A549 (cell line): ENCODE measurements around the gene POMC. TPM values are rescaled to one million over a fixed set of nuclear protein-coding genes. Genes with fewer than 3 reads are reported as not detected.
"Not testable (repeated sequence)": the region's sequence is repeated elsewhere in the genome, so short reads cannot be mapped to it uniquely, and the experiment has no call there.

Experiments
- ATAC-seq, 2 experiments: fragments of 200-7000 bp in 1 of 2; fragments of >200 bp in 1 of 2; cut with Nextera tagmentation in 1 of 2; cut with Tn5 transposase in 1 of 2; 3 replicates each; pipeline versions ENCODE4 v1.8.0 to v1.9.1; 2018 to 2020; ENCODE audit warnings: mild to moderate bottlenecking in 1 of 2, moderate library complexity in 1 of 2
- CTCF ChIA-PET: fragments of 300-600 bp; sonication (Branson Sonifier 250); formaldehyde crosslinking; extraction: SDS; loops from one replicate; lab custom pipeline; 2021; ENCODE audit warnings: antibody characterized with exemption, inconsistent platforms; lab: Yijun Ruan, JAX
- POLR2A ChIA-PET: fragments of 350-600 bp; formaldehyde crosslinking; extraction: SDS; loops from one replicate; lab custom pipeline; 2021; ENCODE audit warnings: antibody characterized with exemption, inconsistent platforms; lab: Yijun Ruan, JAX
- DNase-seq, 2 experiments: peaks; one replicate each; pipeline versions ENCODE4 v3.0.0 to v3.0.0-alpha.2; 2011 to 2016; ENCODE audit warnings: low read depth in 1 of 2, low spot score in 1 of 2
- FAIRE-seq: peaks from 2 replicates; lab custom pipeline; 2011; peaks lifted over from hg19 to GRCh38; lab: Jason Lieb, UNC
- H3K27ac ChIP-seq, 2 experiments: fragments of >200 bp; sonication (Bioruptor Twin); formaldehyde crosslinking; 3 replicates each; pipeline ENCODE4 v1.5.1; 2016 to 2017
- H3K4me1 ChIP-seq: fragments of >200 bp; sonication (Bioruptor Twin); formaldehyde crosslinking; 3 replicates; pipeline ENCODE4 v1.6.1; 2016
- H3K4me2 ChIP-seq: fragments of >200 bp; sonication (Bioruptor Twin); formaldehyde crosslinking; 3 replicates; pipeline ENCODE4 v1.6.1; 2016
- H3K4me3 ChIP-seq: fragments of >200 bp; sonication (Bioruptor Twin); formaldehyde crosslinking; 3 replicates; pipeline ENCODE4 v1.5.1; 2016
- H3K9me3 ChIP-seq: fragments of >200 bp; sonication (Bioruptor Twin); formaldehyde crosslinking; 3 replicates; pipeline ENCODE4 v1.6.1; 2016
- CBX8 ChIP-seq: fragments of 200-600 bp; sonication (generic); IDR thresholded peaks from 2 replicates; pipeline ENCODE4 v1.6.1; 2016
- CEBPB ChIP-seq, 2 experiments: fragments of >200 bp in 1 of 2; sonication (Bioruptor Twin) in 1 of 2; formaldehyde crosslinking in 1 of 2; IDR thresholded peaks; 2 replicates each; pipeline ENCODE4 v1.6.1; 2012 to 2016
- CHD4 ChIP-seq: fragments of 200-600 bp; sonication (generic); IDR thresholded peaks from 2 replicates; pipeline ENCODE4 v1.6.1; 2016; ENCODE audit warnings: antibody characterized with exemption, mild to moderate bottlenecking, borderline replicate concordance
- CTCF ChIP-seq: fragments of >200 bp; sonication (Bioruptor Twin); formaldehyde crosslinking; IDR thresholded peaks from 3 replicates; pipeline ENCODE4 v1.5.1; 2016
- EP300 ChIP-seq, 2 experiments: fragments of >200 bp; sonication (Bioruptor Twin); formaldehyde crosslinking; IDR thresholded peaks; 2 replicates in 1 of 2; 3 replicates in 1 of 2; pipeline ENCODE4 v1.6.1; 2016 to 2017
- GATA3 ChIP-seq: IDR thresholded peaks from 2 replicates; pipeline ENCODE4 v1.6.1; 2012; ENCODE audit warnings: borderline replicate concordance
- HOXB13 ChIP-seq: fragments of 250-450 bp; sonication (Bioruptor Pico); IDR thresholded peaks from 2 replicates; pipeline ENCODE4 v1.5.0; 2020; ENCODE audit warnings: low read depth, mild to moderate bottlenecking, moderate library complexity
- HOXB5 ChIP-seq: fragments of 250-450 bp; sonication (Bioruptor Pico); IDR thresholded peaks from 2 replicates; pipeline ENCODE4 v1.5.0; 2020; ENCODE audit warnings: mild to moderate bottlenecking, moderate library complexity
- JUN ChIP-seq, 2 experiments: fragments of >200 bp; sonication (Bioruptor Twin); formaldehyde crosslinking; IDR thresholded peaks; 2 replicates in 1 of 2; 3 replicates in 1 of 2; pipeline ENCODE4 v1.6.1; 2016 to 2017
- MAFK ChIP-seq: fragments of 450-650 bp; IDR thresholded peaks from 2 replicates; pipeline ENCODE4 v1.6.1; 2014; ENCODE audit not compliant: partially characterized antibody
- MAZ ChIP-seq: fragments of 150-350 bp; IDR thresholded peaks from 2 replicates; pipeline ENCODE4 v1.6.1; 2014; ENCODE audit warnings: antibody characterized with exemption, low read depth, low read length, borderline replicate concordance
- NR3C1 ChIP-seq: fragments of >200 bp; sonication (Bioruptor Twin); formaldehyde crosslinking; IDR thresholded peaks from 3 replicates; pipeline ENCODE4 v1.6.1; 2017
- PHF8 ChIP-seq: fragments of 200-600 bp; sonication (generic); IDR thresholded peaks from 2 replicates; pipeline ENCODE4 v1.6.1; 2016; ENCODE audit warnings: low read depth, mild to moderate bottlenecking, antibody characterized with exemption, moderate library complexity, borderline replicate concordance
- POLR2AphosphoS2 ChIP-seq: conservative IDR thresholded peaks from 2 replicates; pipeline ENCODE4 v1.6.1; 2012; ENCODE audit warnings: low read length, improper control_type of control experiment, inconsistent platforms
- RARB ChIP-seq: fragments of 250-450 bp; sonication (Bioruptor Pico); IDR thresholded peaks from 2 replicates; pipeline ENCODE4 v1.8.0; 2021; ENCODE audit warnings: mild to moderate bottlenecking, moderate library complexity
- SMC3 ChIP-seq: fragments of >200 bp; sonication (Bioruptor Twin); formaldehyde crosslinking; IDR thresholded peaks from 3 replicates; pipeline ENCODE4 v1.6.1; 2018; ENCODE audit warnings: inconsistent platforms
- TP53 ChIP-seq: fragments of 250-450 bp; sonication (Bioruptor Pico); IDR thresholded peaks from 2 replicates; pipeline ENCODE4 v1.5.0; 2021; ENCODE audit warnings: mild to moderate bottlenecking, moderate library complexity
- USF2 ChIP-seq: fragments of 450-650 bp; IDR thresholded peaks from 2 replicates; pipeline ENCODE4 v1.6.1; 2014; ENCODE audit warnings: antibody characterized with exemption
- ZFP36 ChIP-seq: fragments of 450-650 bp; IDR thresholded peaks from 2 replicates; pipeline ENCODE4 v1.6.1; 2014; ENCODE audit warnings: borderline replicate concordance; ENCODE audit not compliant: partially characterized antibody
- ZNF302 ChIP-seq: fragments of 250-450 bp; sonication (Bioruptor Pico); IDR thresholded peaks from 2 replicates; pipeline ENCODE4 v1.9.0; 2021; ENCODE audit warnings: inconsistent platforms, mild to moderate bottlenecking, moderate library complexity
- WGBS: methylation state at CpG from one replicate; pipeline ENCODE4 v1.1.6; 2017; ENCODE audit errors: missing lambda C conversion rate; 5-methylcytosine and 5-hydroxymethylcytosine counted together
- polyA plus RNA-seq, 4 experiments: library from polyadenylated mRNA; depleted of rRNA in 3 of 4; stranded (reverse); fragments of >200 nt; fragmentation: RNase III in 1 of 4; extraction: RNeasy Plus Mini Kit Qiagen cat#74134 plus additional on column Dnase treatment in 1 of 4; gene quantifications; 2 replicates in 3 of 4; 3 replicates in 1 of 4; pipeline ENCODE4 v1.2.3, GENCODE V29; 2011 to 2017
- TF ChIP-seq, protein P1 (sequence below): fragments of >200 bp; sonication (Bioruptor Twin); formaldehyde crosslinking; IDR thresholded peaks from 2 replicates; pipeline ENCODE4 v1.6.1; 2016
- TF ChIP-seq, protein P2 (sequence below): IDR thresholded peaks from 2 replicates; pipeline ENCODE4 v1.6.1; 2012
- TF ChIP-seq, protein P3 (sequence below): fragments of 200-600 bp; sonication (generic); IDR thresholded peaks from 2 replicates; pipeline ENCODE4 v1.6.1; 2016; ENCODE audit warnings: antibody characterized with exemption, mild to moderate bottlenecking, moderate library complexity
- TF ChIP-seq, protein P4 (sequence below): IDR thresholded peaks from 2 replicates; pipeline ENCODE4 v1.6.1; 2012

Gene POMC
- polyA plus RNA-seq, 2 of the 4 experiments (the other 2 are of a cell fraction): not detected

- no peak for ATAC-seq
- 79% methylated on average over 5 of the region's 5 CpGs for WGBS
- Histone ChIP-seq H3K4me1 (peaks cover 4% of the 10 kb centered on the region; the same call in 2 of the 3 replicates), H3K4me3 (no peak overlapping the region), H3K4me2 (no peak overlapping the region), H3K9me3 (no peaks in the 10 kb centered on the region), H3K27ac (peak overlapping the region in 1 of 2 experiments; percentile 33; a peak in 3 of 6 replicates)
- no peak for FAIRE-seq
- ChIA-PET POLR2A (no interaction called here), CTCF (interaction anchor here (0.7 to 16.4 kb wide), 16 partner anchors 11 to 152 kb away, joined by 3 to 375 read pairs (median 9); partner anchors contain the start of gene EFR3B)
- no peak for DNase-seq
- TF ChIP-seq POLR2AphosphoS2 (no peak), HOXB5 (CRISPR knock-in tag) (no peak), MAZ (no peak), ZFP36 (no peak), CHD4 (no peak), ZNF302 (CRISPR knock-in tag) (no peak), GATA3 (no peak), CTCF (no peak), RARB (CRISPR knock-in tag) (no peak), TP53 (CRISPR knock-in tag) (no peak), HOXB13 (CRISPR knock-in tag) (no peak), SMC3 (no peak), JUN (IDR thresholded peaks at IDR 0.05) (no peak), CEBPB (IDR thresholded peaks at IDR 0.05) (no peak), EP300 (IDR thresholded peaks at IDR 0.05) (no peak), USF2 (no peak)
- TF ChIP-seq, protein P1, sequence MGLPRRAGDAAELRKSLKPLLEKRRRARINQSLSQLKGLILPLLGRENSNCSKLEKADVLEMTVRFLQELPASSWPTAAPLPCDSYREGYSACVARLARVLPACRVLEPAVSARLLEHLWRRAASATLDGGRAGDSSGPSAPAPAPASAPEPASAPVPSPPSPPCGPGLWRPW: no peak
Observed at GRCh38 chr2:25127646-25128045, 40.7 kb downstream of the POMC start.

DNA sequence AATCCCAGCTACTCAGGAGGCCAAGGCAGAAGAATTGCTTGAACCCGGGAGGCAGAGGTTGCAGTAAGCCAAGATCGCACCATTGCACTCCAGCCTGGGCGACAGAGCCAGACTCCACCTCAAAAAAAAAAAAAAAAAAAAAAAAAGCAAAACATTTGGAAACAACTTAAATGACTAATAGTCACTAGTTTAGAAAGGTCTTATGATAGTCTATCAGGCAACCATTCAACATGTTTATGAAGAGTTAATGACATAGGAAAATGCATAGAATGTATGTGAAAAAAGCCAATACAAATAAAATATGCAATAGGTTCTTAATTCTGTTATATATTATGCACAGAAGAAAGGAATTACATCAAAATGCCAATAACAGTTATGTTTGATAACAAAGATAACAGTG lies 41.3 kb downstream of the POMC start:
- ATAC-seq, H3K27ac ChIP-seq, H3K4me2 ChIP-seq, POLR2A ChIA-PET, DNase-seq, H3K4me1 ChIP-seq, FAIRE-seq, H3K4me3 ChIP-seq, H3K9me3 ChIP-seq: not testable (repeated sequence)
- CTCF ChIA-PET: interaction anchor here (0.8 to 16.4 kb wide), 9 partner anchors 11 to 151 kb away, joined by 3 to 375 read pairs (median 15); partner anchors contain the start of gene EFR3B
- 94% methylated on average over 3 of the region's 3 CpGs for WGBS

DNA sequence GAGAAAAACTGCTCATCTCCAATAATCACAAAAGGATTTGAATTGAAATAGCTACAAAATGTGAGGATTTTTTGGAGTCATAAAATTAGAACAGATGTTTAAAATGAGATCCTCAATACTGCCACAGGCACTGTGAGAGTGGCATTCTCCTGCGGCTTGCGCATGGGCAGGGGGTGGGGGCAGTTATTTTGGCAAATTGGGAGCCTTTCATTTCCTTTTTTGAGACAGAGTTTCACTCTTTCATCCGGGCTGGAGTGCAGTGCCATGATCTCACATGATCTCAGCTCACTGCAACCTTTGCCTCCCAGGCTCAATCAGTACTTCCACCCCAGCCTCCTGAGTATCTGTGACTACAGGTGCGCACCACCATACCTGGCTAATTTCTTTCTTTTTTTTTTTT lies 42.4 kb downstream of the POMC start:
- FAIRE-seq (no peak), DNase-seq (no peak), ATAC-seq (no peak)
- ChIA-PET CTCF (interaction anchor here (1.1 to 16.4 kb wide), 7 partner anchors 15 to 150 kb away, joined by 3 to 375 read pairs (median 4); partner anchors contain the start of gene EFR3B), POLR2A (no interaction called here)
- Histone ChIP-seq H3K4me3 (no peak overlapping the region), H3K9me3 (no peaks in the 10 kb centered on the region), H3K4me2 (no peak overlapping the region), H3K27ac (no peak overlapping the region), H3K4me1 (peaks cover 4% of the 10 kb centered on the region; the same call in 2 of the 3 replicates)
- no peak for TF ChIP-seq PHF8
- TF ChIP-seq CBX8: no peak
- TF ChIP-seq, protein P2, sequence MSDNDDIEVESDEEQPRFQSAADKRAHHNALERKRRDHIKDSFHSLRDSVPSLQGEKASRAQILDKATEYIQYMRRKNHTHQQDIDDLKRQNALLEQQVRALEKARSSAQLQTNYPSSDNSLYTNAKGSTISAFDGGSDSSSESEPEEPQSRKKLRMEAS: no peak
- TF ChIP-seq, protein P3, sequence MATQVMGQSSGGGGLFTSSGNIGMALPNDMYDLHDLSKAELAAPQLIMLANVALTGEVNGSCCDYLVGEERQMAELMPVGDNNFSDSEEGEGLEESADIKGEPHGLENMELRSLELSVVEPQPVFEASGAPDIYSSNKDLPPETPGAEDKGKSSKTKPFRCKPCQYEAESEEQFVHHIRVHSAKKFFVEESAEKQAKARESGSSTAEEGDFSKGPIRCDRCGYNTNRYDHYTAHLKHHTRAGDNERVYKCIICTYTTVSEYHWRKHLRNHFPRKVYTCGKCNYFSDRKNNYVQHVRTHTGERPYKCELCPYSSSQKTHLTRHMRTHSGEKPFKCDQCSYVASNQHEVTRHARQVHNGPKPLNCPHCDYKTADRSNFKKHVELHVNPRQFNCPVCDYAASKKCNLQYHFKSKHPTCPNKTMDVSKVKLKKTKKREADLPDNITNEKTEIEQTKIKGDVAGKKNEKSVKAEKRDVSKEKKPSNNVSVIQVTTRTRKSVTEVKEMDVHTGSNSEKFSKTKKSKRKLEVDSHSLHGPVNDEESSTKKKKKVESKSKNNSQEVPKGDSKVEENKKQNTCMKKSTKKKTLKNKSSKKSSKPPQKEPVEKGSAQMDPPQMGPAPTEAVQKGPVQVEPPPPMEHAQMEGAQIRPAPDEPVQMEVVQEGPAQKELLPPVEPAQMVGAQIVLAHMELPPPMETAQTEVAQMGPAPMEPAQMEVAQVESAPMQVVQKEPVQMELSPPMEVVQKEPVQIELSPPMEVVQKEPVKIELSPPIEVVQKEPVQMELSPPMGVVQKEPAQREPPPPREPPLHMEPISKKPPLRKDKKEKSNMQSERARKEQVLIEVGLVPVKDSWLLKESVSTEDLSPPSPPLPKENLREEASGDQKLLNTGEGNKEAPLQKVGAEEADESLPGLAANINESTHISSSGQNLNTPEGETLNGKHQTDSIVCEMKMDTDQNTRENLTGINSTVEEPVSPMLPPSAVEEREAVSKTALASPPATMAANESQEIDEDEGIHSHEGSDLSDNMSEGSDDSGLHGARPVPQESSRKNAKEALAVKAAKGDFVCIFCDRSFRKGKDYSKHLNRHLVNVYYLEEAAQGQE: no peak
- no peak for TF ChIP-seq USF2
- no peak for TF ChIP-seq MAFK
- TF ChIP-seq NR3C1: no peak
- TF ChIP-seq, protein P4, sequence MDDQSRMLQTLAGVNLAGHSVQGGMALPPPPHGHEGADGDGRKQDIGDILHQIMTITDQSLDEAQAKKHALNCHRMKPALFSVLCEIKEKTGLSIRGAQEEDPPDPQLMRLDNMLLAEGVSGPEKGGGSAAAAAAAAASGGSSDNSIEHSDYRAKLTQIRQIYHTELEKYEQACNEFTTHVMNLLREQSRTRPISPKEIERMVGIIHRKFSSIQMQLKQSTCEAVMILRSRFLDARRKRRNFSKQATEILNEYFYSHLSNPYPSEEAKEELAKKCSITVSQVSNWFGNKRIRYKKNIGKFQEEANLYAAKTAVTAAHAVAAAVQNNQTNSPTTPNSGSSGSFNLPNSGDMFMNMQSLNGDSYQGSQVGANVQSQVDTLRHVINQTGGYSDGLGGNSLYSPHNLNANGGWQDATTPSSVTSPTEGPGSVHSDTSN: no peak
- 90% methylated on average over 4 of the region's 4 CpGs for WGBS
